A673 (cell line): ENCODE results near the gene CHAMP1. TPM values are rescaled to one million over a fixed set of nuclear protein-coding genes. Genes with fewer than 3 reads are reported as not detected.

ENCODE experiments used
- BruUV-seq: library from RNA; stranded (reverse); fragments of 400-500 nt; replicated peaks from 2 replicates; lab custom pipeline; 2021; lab: Mats Ljungman, UMichigan
- CTCF ChIA-PET: fragments of 300-600 bp; sonication (Branson Sonifier 250); formaldehyde crosslinking; loops from one replicate; lab custom pipeline; 2022; ENCODE audit warnings: antibody characterized with exemption; lab: Charles Lee
- POLR2A ChIA-PET: fragments of 300-600 bp; sonication (Branson Sonifier 250); formaldehyde crosslinking; loops from one replicate; lab custom pipeline; 2022; ENCODE audit warnings: antibody characterized with exemption; ENCODE audit not compliant: low non-redundant PET; lab: Charles Lee
- DNase-seq: peaks from one replicate; pipeline ENCODE4 v3.0.0-alpha.2; 2015; ENCODE audit warnings: low spot score
- H3K27ac ChIP-seq: fragments of 200-600 bp; sonication (generic); 2 replicates; pipeline ENCODE4 v1.5.1; 2016; ENCODE audit warnings: mixed run types, low read depth, mild to moderate bottlenecking, mixed read lengths, antibody characterized with exemption, low read length; ENCODE audit not compliant: poor library complexity, severe bottlenecking
- H3K27me3 ChIP-seq: fragments of 200-600 bp; sonication (generic); replicated peaks from 2 replicates; pipeline ENCODE4 v1.6.1; 2017; ENCODE audit warnings: mixed run types, low read depth, mild to moderate bottlenecking, mixed read lengths, antibody characterized with exemption, low read length; ENCODE audit not compliant: insufficient read depth, poor library complexity
- H3K36me3 ChIP-seq: fragments of 200-600 bp; sonication (generic); 2 replicates; pipeline ENCODE4 v1.6.1; 2016; ENCODE audit warnings: mixed run types, mild to moderate bottlenecking, mixed read lengths, antibody characterized with exemption, low read length; ENCODE audit not compliant: insufficient read depth, poor library complexity, severe bottlenecking
- H3K4me1 ChIP-seq: fragments of 200-600 bp; sonication (generic); 2 replicates; pipeline ENCODE4 v1.6.1; 2017; ENCODE audit warnings: mixed run types, mild to moderate bottlenecking, mixed read lengths, antibody characterized with exemption, low read length; ENCODE audit not compliant: insufficient read depth, poor library complexity, severe bottlenecking
- H3K4me3 ChIP-seq: fragments of 200-600 bp; sonication (generic); 2 replicates; pipeline ENCODE4 v1.5.1; 2016; ENCODE audit warnings: low read depth, mixed run types, mild to moderate bottlenecking, mixed read lengths, low read length; ENCODE audit not compliant: poor library complexity, severe bottlenecking
- H3K9me3 ChIP-seq: fragments of 200-600 bp; sonication (generic); 2 replicates; pipeline ENCODE4 v1.6.1; 2016; ENCODE audit warnings: mixed run types, low read depth, mild to moderate bottlenecking, mixed read lengths, antibody characterized with exemption, low read length; ENCODE audit not compliant: poor library complexity, severe bottlenecking
- CTCF ChIP-seq: fragments of 300-800, 200-600 bp; sonication (generic); conservative IDR thresholded peaks from 2 replicates; pipeline ENCODE4 v1.5.1; 2017; ENCODE audit warnings: low read depth, mild to moderate bottlenecking, antibody characterized with exemption, low read length, moderate library complexity, mixed read lengths
- EZH2 ChIP-seq: fragments of 200-600 bp; sonication (generic); IDR thresholded peaks from 2 replicates; pipeline ENCODE4 v1.6.1; 2017; ENCODE audit warnings: borderline replicate concordance, low read depth, mild to moderate bottlenecking, mixed read lengths, antibody characterized with exemption, low read length; ENCODE audit not compliant: poor library complexity, severe bottlenecking
- intact Hi-C: fragments of 100-400 bp; cut with micrococcal nuclease; formaldehyde crosslinking; loops from one replicate; pipeline ENCODE4 v1.10.0; 2022; ENCODE audit not compliant: unreplicated experiment
- total RNA-seq: library from RNA; stranded (reverse); gene quantifications from 2 replicates; pipeline ENCODE4 v1.2.3, GENCODE V29; 2021

Gene CHAMP1
- total RNA-seq, 1 experiment from 2014 or later, result 31.8 TPM

- Histone ChIP-seq H3K36me3 (peaks cover 8% of the 10 kb centered on the region), H3K27me3 (no peaks in the 10 kb centered on the region), H3K27ac (peak within 1 kb of the TSS; percentile 100), H3K9me3 (no peaks in the 10 kb centered on the region), H3K4me1 (peaks cover 17% of the 10 kb centered on the region), H3K4me3 (peak within 1 kb of the TSS; percentile 64)
- DNase-seq, result peak; percentile 95
- TF ChIP-seq EZH2, result no peak
- TF ChIP-seq CTCF, result no peak
- no TSS peak for BruUV-seq
- ChIA-PET POLR2A (no interaction called here), CTCF (interaction anchor here (0.8 kb wide), 1 partner anchor 13 kb away, joined by 3 read pairs; no protein-coding TSS in a partner anchor)
- intact Hi-C loops, result no loop called here
Measured at GRCh38 chr13:114281351-114282040, 32.8 kb upstream of the CHAMP1 start, which contains the start of gene UPF3A. Gene UPF3A, plus strand, starts transcription at chr13:114281601. Its CDS starts 39 bp downstream, at chr13:114281640.

GRCh38 chr13:114282041-114282670 lies 32.1 kb upstream of the CHAMP1 start:
- DNase-seq, result peak; percentile 92
- H3K4me3 ChIP-seq, result peak overlapping the region; percentile 64
- ChIA-PET POLR2A (no interaction called here), CTCF (interaction anchor here (0.8 kb wide), 1 partner anchor 13 kb away, joined by 3 read pairs; no protein-coding TSS in a partner anchor)
- BruUV-seq, result no TSS peak
- H3K27me3 ChIP-seq, result no peaks in the 10 kb centered on the region
- H3K4me1 ChIP-seq, result peaks cover 17% of the 10 kb centered on the region
- TF ChIP-seq EZH2 (no peak), CTCF (no peak)
- H3K9me3 ChIP-seq, result no peaks in the 10 kb centered on the region
- H3K36me3 ChIP-seq, result peaks cover 15% of the 10 kb centered on the region
- H3K27ac ChIP-seq, result peak overlapping the region; percentile 91
- intact Hi-C loops, result no loop called here

DNA sequence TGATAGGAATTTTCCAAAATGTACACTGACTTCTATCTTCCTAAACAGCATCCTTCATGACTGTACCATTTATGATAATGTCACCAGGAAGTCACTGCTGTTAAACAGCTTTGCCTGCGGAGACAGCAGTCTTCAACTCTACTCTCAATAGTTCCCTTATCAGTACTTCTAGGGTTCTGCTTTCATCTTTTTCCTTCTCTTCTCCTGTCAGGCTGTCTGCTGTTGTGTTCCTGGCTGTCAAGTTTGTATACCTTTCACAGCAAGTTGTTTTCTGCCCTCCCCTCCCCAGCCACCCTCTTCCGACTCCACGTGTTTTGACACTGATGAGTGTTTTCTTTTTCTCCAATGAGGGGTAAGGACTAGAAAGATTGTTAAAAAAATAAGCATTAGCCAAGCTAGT lies 30.7 kb upstream of the CHAMP1 start:
- Histone ChIP-seq H3K9me3 (no peaks in the 10 kb centered on the region), H3K27me3 (no peaks in the 10 kb centered on the region), H3K27ac (no peak overlapping the region), H3K4me3 (no peak overlapping the region), H3K36me3 (peaks cover 11% of the 10 kb centered on the region), H3K4me1 (peaks cover 17% of the 10 kb centered on the region)
- no TSS peak for BruUV-seq
- POLR2A ChIA-PET, result no interaction called here
- no peak for TF ChIP-seq EZH2
- no peak for TF ChIP-seq CTCF
- CTCF ChIA-PET, result no interaction called here
- no peak for DNase-seq
- intact Hi-C loops, result no loop called here
